Measurements from ENCODE around the gene AATF. TPM values are rescaled to one million over a fixed set of nuclear protein-coding genes. Genes with fewer than 3 reads are reported as not detected.

Gene AATF
- total RNA-seq, 1 donor from 2014 or later: 54.0 TPM

- H3K36me3 ChIP-seq (ENCODE audit: control insufficient read depth, insufficient read depth, low read length): no peaks in the 10 kb centered on the region
- no peak overlapping the region for H3K4me3 ChIP-seq (ENCODE audit: low read depth, low read length)
- H3K27me3 ChIP-seq (ENCODE audit: control insufficient read depth, insufficient read depth, low read length): no peaks in the 10 kb centered on the region
- TF ChIP-seq CTCF (IDR thresholded peaks at IDR 0.05; ENCODE audit: insufficient read depth, low read length, severe bottlenecking): no peak
- FAIRE-seq (no peak), DNase-seq (ENCODE audit: low read depth) (no peak)
Observed at GRCh38 chr17:37079065-37079708, 130.4 kb downstream of the AATF start.

DNA sequence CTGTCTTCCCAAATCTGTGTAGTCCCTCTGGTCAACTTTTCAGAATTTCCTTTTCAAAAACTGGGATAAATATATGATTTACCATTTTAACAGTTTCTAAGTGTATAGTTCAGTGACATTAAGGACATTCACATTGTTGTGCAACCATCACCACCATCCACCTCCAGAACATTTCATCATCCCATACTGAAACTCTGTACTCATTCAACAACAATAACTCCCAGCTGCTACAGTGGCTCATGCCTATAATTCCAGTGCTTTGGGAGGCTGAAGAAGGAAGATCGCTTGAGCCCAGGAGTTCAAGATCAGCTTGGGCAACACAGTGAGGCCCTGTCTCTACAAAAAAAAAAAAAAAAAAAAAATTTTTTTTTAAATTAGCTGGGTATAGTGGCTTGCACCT is 131.0 kb downstream of the AATF start:
- no peak for DNase-seq (ENCODE audit: low read depth)
- H3K4me3 ChIP-seq (ENCODE audit: low read depth, low read length): no peak overlapping the region
- H3K27me3 ChIP-seq (ENCODE audit: control insufficient read depth, insufficient read depth, low read length): no peaks in the 10 kb centered on the region
- no peak for FAIRE-seq
- no peaks in the 10 kb centered on the region for H3K36me3 ChIP-seq (ENCODE audit: control insufficient read depth, insufficient read depth, low read length)
- no peak for TF ChIP-seq CTCF (IDR thresholded peaks at IDR 0.05; ENCODE audit: insufficient read depth, low read length, severe bottlenecking)

DNA sequence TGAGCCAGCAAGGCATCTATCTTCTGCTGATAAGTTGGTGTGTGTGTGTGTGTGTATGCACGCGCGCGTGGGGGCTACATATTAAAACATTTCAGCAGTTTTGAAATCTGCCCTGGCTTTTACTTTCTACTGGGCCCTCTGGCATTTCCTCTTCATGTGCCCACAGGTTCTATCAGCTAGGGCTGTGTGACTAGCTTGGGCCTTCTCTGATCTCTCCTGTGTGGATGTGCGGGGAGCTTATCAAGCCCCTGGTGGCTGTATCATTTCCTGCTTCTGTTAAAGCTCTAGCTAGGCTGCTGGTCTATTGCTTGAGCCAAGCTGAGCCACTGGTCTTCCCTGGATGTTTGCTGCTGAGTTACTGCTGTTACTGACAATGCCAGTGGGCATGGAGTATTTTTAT is 132.5 kb downstream of the AATF start:
- no peaks in the 10 kb centered on the region for H3K27me3 ChIP-seq (ENCODE audit: control insufficient read depth, insufficient read depth, low read length)
- peaks cover 3% of the 10 kb centered on the region for H3K36me3 ChIP-seq (ENCODE audit: control insufficient read depth, insufficient read depth, low read length)
- DNase-seq (ENCODE audit: low read depth) (no peak), FAIRE-seq (no peak)
- H3K4me3 ChIP-seq (ENCODE audit: low read depth, low read length): no peak overlapping the region
- TF ChIP-seq CTCF (IDR thresholded peaks at IDR 0.05; ENCODE audit: insufficient read depth, low read length, severe bottlenecking): no peak

DNA sequence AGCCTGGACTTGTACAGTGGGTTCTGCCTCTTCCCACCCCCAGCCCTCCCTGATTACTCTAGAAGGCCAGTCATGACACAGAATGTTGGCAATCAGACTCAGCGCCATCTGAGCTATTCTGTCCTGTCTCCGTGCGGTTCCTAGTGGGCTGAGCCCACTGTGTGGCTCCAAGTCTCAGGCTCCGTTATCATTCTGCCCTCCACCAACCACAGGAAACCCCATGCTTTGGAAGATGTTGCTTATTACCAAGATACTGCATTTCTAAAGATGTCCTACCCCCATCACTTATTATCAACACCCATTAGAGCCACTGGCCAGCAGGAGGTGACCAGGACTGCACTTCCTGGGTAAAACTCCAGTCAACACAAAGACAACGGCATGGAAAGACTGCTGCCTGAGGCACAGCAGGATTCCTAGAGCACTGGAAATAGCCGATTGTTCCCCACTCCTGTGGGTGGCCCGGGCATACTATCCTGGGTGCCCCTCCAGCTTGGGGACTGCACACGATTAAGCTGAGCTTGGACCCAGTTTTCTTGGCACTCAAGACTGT is 133.6 kb downstream of the AATF start:
- TF ChIP-seq CTCF (IDR thresholded peaks at IDR 0.05; ENCODE audit: insufficient read depth, low read length, severe bottlenecking): no peak
- H3K27me3 ChIP-seq (ENCODE audit: control insufficient read depth, insufficient read depth, low read length): no peaks in the 10 kb centered on the region
- no peak for FAIRE-seq
- no peak overlapping the region for H3K4me3 ChIP-seq (ENCODE audit: low read depth, low read length)
- DNase-seq (ENCODE audit: low read depth): no peak
- peaks cover 13% of the 10 kb centered on the region for H3K36me3 ChIP-seq (ENCODE audit: control insufficient read depth, insufficient read depth, low read length)

GRCh38 chr17:37082985-37083384 is 134.2 kb downstream of the AATF start:
- Histone ChIP-seq H3K27me3 (ENCODE audit: control insufficient read depth, insufficient read depth, low read length) (no peaks in the 10 kb centered on the region), H3K36me3 (ENCODE audit: control insufficient read depth, insufficient read depth, low read length) (peaks cover 15% of the 10 kb centered on the region), H3K4me3 (ENCODE audit: low read depth, low read length) (no peak overlapping the region)
- FAIRE-seq: no peak
- no peak for TF ChIP-seq CTCF (IDR thresholded peaks at IDR 0.05; ENCODE audit: insufficient read depth, low read length, severe bottlenecking)
- no peak for DNase-seq (ENCODE audit: low read depth)

- DNase-seq (ENCODE audit: low read depth) (no peak), FAIRE-seq (no peak)
- peaks cover 15% of the 10 kb centered on the region for H3K36me3 ChIP-seq (ENCODE audit: control insufficient read depth, insufficient read depth, low read length)
- H3K4me3 ChIP-seq (ENCODE audit: low read depth, low read length): no peak overlapping the region
- no peaks in the 10 kb centered on the region for H3K27me3 ChIP-seq (ENCODE audit: control insufficient read depth, insufficient read depth, low read length)
- no peak for TF ChIP-seq CTCF (IDR thresholded peaks at IDR 0.05; ENCODE audit: insufficient read depth, low read length, severe bottlenecking)
Observed at GRCh38 chr17:37083456-37083855, 134.7 kb downstream of the AATF start.

All from bronchial epithelial cell (primary cell).